Middle frontal gyrus (tissue), 1 donor: Measurements from ENCODE around the gene KRT31.
"Not testable (repeated sequence)": the region's sequence is repeated elsewhere in the genome, so short reads cannot be mapped to it uniquely, and the experiment has no call there.

Experiments used
- DNase-seq: peaks from one replicate; pipeline ENCODE4 v3.0.0-alpha.2; 2015; ENCODE audit warnings: low spot score; ENCODE audit errors: extremely low spot score

Gene KRT31

DNA sequence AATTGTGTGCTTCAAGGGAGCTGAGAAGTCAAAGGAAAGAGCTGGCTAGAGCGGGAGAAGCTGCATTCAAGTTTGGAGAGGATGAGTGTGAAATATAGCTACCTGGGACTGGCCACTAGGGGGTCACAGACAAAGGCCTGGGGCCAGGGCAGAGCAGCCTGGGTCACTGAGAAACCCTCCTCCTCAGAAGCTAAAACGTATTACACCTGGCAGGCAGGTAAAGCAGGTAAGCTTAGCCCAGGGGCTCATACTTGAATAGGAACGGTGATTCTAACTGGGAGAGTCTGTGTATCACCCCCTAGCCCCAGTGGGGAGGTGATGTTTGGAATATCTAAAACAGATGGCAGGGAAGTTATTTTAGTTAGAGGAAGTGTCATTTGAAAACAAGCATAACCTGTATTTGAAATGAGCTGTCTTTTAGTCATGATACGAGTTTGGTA is 20.2 kb upstream of the KRT31 start:
- DNase-seq = no peak

DNA sequence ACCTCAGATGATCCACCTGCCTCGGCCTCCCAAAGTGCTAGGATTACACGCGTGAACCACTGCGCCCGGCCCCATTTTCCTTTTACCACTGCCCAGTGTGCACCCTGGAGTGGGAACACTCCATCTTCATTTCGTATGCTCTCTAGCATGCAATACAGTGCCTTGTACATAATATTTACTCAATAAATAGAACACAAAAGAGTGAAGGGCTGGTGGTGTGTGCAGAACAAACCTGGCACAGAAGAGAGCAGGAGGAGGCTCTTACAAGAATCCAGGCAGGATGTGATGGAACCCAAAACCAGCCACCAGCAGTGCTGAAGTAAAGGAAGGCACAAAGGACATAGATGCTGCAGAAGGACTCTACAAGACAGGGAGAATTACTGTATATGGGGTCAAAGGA is 19.7 kb upstream of the KRT31 start:
- DNase-seq = no peak

DNA sequence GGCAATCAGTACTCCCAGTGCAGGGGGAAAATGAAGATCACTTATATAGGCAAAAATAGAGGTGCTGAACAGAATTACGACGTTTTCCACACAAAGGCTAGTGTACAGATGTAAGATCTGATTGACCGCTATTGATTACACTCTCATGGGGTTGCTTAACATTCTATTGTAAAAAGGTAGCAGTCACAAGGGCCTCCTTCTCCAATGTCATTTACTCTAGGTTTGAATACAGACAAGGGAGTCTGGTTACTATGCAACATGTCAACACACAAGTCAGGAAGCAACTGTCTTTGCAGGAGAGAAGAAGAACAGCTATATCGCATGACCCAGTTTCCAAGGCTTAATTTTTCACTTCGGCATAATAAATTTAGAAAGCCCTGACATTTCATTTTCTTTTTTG is 19.1 kb upstream of the KRT31 start:
- DNase-seq = no peak

DNA sequence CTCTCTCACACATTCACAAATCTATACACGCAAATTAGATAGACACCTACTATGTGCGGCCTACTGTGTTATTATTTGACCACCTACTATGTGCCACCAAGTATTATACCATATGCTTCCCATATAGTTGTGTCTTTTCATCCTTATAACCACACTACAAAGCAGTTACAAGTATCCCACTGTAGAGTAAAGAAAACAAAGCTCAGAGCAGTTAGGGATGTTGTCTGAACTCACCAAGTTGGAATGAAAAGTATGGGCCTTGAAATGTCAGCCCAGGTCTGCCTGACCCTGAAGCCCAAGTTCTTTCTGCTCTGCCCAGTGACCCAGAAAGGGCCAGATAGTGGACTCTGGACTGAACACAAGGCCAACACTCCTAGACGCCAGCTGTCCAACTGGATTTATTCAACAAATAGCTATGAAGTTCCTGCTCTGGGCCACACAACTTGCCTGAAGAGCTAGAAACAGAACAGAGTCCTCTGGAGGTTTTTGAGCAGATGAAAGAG is 18.5 kb upstream of the KRT31 start:
- no peak for DNase-seq

DNA sequence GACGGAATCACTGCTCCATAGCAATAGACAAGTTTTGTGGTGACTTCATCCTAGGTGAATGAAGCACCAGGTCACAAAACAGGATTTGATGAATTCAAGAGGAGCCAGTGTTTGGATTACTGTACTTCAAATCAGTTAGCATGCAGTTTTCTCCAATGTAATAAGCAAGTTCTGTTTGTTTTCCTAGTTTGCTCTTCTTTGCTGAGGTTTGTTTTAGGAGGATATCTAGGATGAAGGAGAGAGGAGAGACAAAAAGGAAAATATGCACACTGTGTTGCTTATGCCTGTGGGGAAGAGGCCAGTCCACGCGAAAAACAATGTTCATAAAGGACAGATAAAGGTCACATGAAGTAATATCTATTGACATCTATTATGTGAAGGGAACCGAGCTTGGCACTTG is 18.0 kb upstream of the KRT31 start:
- DNase-seq = no peak

DNA sequence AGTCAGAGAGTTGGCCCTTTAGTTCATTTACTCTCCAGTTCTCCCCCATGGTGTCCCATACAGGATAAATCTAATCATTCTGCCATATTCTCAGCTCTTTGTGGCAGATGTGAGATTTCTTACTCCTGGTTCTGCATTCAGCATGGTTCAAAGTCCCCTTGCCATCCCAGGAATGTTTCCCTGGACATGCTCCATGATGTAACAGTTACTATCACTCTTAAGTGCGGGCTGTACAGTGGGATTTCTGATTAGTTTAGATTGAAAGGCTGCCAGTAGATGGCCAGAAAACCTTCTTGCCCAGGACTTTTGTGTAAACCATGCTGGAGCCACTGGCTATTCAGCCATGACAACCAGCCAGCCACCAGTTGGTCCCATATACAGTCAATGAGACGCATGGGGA is 16.6 kb upstream of the KRT31 start:
- no peak for DNase-seq

DNA sequence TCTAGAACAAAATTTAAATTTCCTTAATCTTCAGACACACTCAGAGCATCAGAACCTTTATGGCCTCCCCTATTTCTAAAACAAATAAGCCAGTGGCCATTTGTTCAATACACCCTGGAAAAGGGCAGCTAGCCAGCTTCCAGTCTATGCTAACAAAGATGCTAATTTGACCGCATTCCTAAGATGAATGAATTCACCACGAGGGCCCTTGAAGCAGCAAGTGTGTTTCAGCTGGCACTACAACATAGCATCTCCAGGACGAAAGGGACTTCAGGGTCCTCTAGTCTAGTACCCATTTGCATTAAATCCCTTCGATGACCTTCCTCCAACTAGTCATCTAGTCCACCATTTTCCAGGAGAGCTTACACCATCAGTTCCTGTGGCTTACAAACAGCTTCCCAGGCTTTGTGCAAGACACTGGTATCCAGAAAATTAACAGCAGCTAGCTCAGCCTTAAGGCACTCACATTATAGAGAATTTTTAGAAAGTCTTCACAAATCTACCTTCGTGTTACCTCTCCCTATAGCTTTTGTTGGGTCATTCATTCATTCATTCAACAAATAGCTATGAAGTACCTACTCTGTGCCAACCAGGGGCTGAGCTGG is 16.0 kb upstream of the KRT31 start:
- no peak for DNase-seq

DNA sequence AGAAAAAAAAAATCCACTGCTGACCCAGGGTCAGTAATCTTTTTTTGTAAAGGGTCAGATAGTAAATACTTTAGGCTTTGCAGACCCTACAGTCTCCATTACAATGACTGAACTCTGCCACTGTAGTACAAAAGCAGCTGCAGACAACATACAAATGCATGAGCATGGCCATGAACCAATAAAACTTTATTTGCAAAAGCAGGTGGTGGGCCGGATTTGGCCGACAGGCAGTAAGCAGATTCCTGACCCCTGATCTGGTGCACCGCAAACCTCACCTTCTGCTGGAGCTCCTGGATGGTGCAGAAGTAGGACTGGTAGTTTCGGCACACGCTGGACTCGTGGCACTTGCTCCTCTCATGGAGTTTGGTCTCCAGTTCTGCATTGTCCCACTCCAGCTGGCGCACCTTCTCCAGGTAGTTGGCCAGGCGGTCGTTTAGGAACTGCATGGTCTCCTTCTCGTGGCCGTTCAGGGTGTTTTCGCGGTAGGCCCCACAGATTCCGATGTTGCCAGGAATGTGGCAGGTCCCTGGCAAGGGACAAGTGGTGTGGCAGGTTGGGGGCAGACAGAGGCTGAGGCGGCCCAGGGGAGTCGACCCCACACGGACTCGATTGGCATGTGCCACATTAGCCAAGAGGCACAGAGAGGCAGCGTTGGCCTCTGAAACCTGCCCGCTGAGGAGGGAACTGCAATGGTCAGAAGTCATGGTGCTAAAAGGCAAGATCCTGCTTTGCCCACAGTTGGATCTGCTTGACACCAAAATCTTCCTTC is 13.8 kb upstream of the KRT31 start:
- no peak for DNase-seq

DNA sequence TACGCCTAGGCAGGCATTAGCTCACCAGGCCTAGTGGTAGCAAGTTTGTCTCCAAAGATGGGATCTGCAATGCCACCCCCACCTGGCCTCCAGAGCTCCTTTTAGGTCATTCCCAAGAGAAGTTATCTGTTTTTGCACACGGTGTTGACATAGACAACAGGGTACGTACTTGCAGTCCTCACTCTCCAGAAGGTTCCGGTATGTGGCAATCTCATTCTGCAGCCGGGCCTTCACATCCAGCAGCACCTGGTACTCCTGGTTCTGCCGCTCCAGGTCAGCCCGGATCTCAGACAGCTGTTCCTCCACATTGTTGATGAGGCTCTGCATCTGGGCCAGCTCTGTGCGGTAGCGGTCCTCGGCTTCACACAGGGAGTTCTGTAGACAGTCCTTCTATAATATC is 9.8 kb upstream of the KRT31 start:
- DNase-seq = no peak

DNA sequence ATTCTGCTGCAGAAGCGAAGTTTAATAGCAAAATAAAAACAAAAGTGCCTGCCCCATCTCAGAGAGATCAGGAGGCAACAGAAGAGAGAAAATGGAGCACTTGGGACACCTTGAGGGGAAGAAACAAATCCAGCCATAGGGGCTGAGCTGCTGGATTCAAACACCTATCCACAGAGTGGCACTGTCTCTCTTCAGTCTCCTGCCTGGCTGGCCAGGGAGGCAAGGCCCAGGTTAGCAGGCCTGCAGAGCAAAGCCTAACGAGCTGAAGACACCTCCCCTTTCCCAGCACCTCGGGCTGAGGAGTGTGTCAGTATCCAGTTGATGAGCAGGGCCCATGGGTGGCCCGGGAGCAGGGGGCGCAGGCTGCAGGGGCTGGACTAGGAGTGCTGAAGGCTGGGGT is 8.8 kb upstream of the KRT31 start:
- DNase-seq = no peak

DNA sequence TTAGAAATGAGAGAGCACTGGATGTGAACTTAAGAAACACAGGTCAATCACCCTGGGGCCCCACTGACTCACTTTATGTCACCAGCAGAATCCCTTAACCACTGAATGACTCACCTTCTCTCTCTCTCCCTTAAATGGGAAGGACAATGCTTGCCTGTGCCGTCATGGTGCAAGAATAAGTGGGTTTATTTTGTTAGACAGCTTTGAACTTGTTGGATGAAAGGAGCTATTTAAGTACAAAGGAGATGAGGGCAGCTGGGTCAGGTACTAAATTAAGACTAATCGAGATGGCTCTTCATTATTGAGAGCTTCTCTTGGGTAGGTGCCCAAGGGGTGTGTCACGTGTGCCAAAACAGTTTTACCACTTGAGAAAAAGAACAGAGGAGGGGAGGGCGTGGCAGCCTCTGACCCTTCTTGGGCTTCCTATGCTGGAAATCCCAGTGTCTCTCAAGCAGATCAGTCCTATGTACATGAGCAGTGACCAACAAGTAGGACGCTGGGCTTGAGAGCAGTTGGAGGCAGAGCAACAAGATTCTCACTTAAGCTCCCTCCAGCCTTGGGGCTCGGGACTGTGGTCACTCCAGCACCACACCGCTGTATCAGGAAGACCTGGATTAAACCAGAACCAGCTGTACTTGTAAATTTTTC is 6.7 kb upstream of the KRT31 start:
- DNase-seq = no peak

DNA sequence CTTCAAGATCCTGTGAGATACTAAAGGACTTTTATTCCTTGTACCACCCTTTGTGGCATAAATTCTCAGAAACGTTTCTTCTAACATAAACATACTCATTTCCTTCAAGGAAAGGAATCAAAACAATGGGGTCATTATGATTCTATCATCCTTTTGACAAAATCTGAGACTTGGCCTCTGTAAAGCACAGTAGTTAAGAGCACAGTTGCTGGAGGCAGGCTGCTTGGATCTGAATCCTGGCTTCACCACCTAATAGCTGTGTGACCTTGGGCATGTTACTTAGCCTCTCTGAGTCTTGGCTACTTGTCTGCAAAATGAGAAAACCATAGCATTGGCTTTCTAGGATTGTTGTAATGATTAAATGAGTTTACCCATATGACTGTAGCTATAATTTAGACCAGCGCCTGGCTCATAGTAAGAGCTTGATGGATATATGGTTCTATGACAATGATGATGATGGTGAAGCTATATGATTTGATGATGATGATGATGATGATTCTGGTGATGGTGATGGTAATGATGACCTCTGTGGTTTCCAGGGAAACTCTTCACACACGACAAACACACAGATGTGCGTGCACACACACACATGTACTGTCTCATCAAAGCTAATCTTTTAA is 6.1 kb upstream of the KRT31 start:
- DNase-seq = no peak

DNA sequence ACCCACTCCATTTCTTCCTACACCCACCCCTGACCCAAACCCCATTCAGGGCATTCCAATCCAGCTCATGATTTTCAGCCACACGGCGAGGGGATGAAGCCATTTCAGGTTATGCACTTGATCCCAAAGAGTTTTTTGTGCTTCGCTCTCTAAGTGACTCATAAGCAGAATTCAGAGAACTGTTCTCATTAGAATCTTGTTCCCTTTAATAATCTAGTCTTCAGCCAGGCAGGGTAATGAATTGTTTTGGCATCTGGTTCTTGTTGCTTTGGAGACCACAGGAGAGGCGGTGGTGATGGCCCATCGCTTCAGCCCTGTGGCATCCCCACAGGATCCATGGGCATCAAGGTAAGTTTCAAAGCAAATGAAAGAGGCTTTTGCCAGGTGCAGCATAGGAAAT is 4.8 kb upstream of the KRT31 start:
- DNase-seq = no peak

DNA sequence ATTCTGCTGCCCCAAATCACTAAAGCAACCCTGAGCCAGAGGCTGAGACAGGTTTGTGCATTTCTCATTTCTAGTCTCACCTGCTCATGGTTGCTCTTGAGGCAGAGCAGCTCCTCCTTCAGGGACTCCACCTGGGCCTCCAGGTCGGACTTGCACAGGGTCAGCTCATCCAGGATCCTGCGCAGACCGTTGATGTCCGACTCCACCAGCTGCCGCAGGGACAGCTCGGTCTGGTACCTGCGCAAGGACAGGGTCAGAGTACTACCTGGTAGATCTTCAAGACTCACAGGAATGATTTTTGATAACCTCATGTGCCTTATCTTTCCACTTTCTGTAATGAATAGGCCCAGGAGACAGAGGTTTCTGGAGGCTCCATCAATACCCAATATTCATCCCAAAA is 1.1 kb downstream of the KRT31 start:
- no peak for DNase-seq

DNA sequence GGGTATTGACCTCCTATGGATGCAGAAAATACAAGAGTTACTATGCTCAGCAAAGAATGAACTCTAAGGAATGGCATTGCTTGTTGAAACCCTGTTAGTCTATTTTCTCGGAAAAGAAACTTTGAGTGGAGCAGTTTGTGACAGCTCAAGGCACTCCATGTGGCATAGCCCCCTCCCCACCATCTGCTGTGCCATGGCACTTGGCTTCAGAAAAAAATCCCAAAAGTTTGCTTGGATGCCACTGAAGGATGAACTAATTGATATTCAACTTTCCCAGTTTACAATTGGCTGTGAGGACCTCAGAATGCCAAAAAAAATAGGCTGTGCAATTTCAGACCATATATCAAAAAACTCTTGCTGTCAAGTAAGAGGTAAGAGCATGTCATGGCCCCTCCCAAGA is 1.8 kb downstream of the KRT31 start:
- no peak for DNase-seq

DNA sequence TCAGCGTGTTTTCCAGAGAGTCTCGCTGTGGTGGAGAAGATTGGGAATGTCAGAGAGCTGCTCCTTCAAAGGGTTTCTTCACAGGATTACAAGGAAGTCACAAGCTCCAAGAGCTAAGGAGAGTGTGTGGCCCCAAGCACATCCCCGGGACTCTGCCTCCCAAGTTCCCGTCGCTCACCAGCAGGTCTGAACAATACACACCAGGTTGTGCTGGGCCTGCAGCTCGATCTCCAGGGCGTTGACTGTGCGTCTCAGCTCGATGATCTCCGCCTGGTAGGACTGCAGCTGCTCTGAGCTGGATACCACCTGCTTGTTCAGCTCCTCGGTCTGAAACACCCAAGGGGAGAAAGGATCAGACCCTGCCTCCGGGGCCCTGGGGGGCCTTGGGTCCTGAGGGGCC is 2.4 kb downstream of the KRT31 start:
- not testable (repeated sequence) for DNase-seq

DNA sequence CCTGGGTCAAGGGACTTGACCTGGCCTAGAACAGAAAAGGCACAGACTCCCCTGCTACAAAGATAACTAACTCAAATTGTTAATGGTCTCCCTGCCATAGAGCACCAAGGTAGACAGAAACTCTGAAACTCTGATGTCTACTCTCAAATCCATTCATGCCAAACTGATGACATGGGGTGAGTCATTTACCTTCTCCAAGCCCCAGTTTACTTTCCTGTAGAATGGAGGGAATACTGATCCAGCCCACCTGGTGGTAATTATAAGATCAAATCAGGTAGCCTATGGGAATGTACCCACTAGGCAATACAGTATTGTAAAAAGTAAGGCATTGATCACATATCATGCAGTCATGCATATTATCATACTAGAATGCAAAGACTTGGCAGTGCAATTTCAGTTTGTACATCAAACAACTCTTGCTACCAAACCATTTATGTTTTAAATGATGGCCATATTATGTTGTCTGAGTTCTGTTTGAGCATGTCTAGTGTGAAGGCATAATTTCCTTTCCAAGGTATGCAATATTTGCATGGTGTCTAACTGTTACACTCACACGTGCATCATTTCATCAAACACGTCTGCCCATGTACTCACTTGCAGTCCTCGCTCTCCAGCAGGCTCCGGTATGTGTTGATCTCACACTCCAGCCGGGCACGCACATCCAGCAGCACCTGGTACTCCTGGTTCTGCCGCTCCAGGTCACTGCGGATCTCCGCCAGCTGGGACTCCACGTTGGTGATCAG is 3.0 kb downstream of the KRT31 start:
- DNase-seq = no peak

DNA sequence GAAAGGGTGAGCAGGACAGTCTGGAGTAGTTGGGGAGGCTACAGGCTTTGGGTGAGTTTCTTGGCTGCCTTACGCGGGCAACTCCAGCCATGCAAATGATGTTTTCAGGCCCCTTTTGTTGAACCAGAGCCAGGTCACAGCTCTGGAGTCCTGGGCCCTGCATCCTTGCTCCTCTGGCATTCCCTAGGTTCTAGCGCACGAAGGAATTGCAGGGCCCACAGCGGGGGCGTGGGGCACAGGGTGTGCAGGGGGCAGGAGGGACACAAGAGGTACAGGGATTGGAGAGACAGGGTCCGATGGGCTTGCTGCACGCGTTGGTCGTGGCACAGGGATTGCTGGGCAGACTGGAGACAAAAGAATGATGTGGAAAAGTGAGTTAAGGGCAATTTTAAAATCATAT is 3.6 kb downstream of the KRT31 start:
- no peak for DNase-seq

DNA sequence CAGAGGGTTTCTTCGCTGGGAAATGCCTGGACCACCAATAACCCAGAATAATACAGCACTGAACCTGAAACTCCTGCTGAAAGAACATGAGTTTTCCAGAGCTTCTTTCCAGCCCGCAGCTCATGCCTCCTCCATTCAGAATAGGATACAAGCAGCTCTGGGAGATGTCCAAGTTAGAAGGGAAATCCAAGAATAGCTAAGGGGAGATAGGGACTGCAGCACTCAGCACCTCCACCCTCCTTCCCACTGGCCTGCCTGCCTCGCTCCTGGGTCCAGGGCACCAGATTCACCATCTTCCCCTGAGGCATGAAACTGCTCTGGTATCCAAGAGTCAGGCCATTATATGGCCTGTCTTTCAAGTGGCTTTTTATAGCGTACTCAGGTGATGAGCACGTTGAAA is 4.1 kb downstream of the KRT31 start:
- no peak for DNase-seq

DNA sequence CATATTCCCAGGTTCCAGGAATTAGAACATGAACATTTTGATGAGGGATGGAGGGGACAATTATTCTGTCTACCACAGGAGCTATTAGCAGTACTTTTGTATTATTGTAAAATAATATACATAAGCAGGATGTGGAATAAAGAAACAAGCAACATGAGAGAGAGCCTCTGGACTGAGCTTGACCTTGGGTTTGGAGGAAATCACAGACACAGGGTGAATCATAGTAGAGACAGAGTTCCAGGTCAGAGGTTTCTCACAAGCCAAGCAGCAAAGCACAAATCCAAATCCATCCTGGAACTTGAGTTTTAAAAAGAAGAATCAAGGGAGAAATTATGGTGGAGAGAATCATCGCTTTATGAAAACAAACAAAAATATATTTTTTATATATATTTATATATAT is 5.1 kb downstream of the KRT31 start:
- no peak for DNase-seq

DNA sequence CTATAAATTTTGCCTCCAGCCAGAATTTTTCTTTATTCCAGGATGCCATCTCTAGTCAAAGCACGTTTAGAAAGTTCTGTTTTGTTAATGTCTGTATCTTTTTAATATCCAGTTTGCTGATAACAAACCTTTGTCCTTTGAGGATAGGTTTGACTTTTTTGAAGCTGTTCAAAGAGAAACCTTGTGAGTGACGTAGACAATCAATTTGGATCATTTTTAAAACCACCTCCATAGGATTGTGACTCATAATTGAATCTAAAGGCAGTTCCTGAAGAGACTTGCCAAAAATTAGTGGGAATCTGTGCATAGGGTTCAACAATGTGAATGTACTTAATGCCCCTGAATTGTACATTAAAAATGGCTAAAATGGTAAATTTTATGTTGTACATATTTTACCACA is 5.9 kb downstream of the KRT31 start:
- DNase-seq = no peak
